Tibial nerve (tissue), 4 donors: ENCODE data around the gene MYCN. TPM values are rescaled to one million over a fixed set of nuclear protein-coding genes. Genes with fewer than 3 reads are reported as not detected.

Source experiments
- DNase-seq, 2 donors: peaks; one replicate each; pipeline ENCODE4 v3.0.0-alpha.2; 2019; ENCODE audit warnings: low spot score in 2 of 2
- H3K27ac ChIP-seq, 4 donors: fragments of 200-600 bp; sonication (generic) in 3 of 4; one replicate each; pipeline ENCODE4 v1.5.1; 2017 to 2019; ENCODE audit warnings: mild to moderate bottlenecking in 1 of 4
- H3K27me3 ChIP-seq, 2 donors: fragments of 200-600 bp; sonication (generic) in 1 of 2; one replicate each; pipeline versions ENCODE4 v1.5.1 to v1.6.0; 2017 to 2019
- H3K36me3 ChIP-seq, 3 donors: fragments of 200-600 bp; sonication (generic); one replicate each; pipeline ENCODE4 v1.5.1; 2018 to 2019
- H3K4me1 ChIP-seq, 4 donors: fragments of 200-600 bp; sonication (generic) in 3 of 4; one replicate each; pipeline ENCODE4 v1.5.1; 2017 to 2019
- H3K4me3 ChIP-seq, 4 donors: fragments of 200-600 bp; sonication (generic) in 3 of 4; one replicate each; pipeline ENCODE4 v1.5.1; 2017 to 2019; ENCODE audit warnings: mild to moderate bottlenecking in 1 of 4, moderate library complexity in 1 of 4
- H3K9me3 ChIP-seq, 4 donors: fragments of 200-600 bp; sonication (generic) in 3 of 4; one replicate each; pipeline ENCODE4 v1.5.1; 2017 to 2019
- EP300 ChIP-seq, 2 donors: sonication (generic); formaldehyde crosslinking; IDR thresholded peaks; one replicate each; pipeline ENCODE4 v1.6.1; 2017; ENCODE audit warnings: antibody characterized with exemption in 2 of 2, mild to moderate bottlenecking in 1 of 2
- POLR2A ChIP-seq, 2 donors: fragments of 450-650 bp; IDR thresholded peaks; one replicate each; pipeline ENCODE4 v1.6.1; 2017; ENCODE audit warnings: antibody characterized with exemption in 2 of 2, mild to moderate bottlenecking in 2 of 2, moderate library complexity in 2 of 2
- WGBS, 2 donors: methylation state at CpG; one replicate each; pipeline ENCODE4 v1.1.5; 2018; 5-methylcytosine and 5-hydroxymethylcytosine counted together
- total RNA-seq, 4 donors: library from RNA; depleted of rRNA; stranded (reverse); fragments of >200 nt; gene quantifications; one replicate each; pipeline ENCODE4 v1.1.0, GENCODE V29; 2016
- TF ChIP-seq, protein P1 (sequence below), 5 experiments: fragments of 200-600 bp in 3 of 5; fragments of 450-650 bp in 2 of 5; sonication (generic) in 3 of 5; IDR thresholded peaks; one replicate each; pipeline ENCODE4 v1.5.1; 2016 to 2019; ENCODE audit warnings: antibody characterized with exemption in 5 of 5, mild to moderate bottlenecking in 3 of 5, moderate library complexity in 2 of 5

The MYCN gene
- total RNA-seq, 4 donors from 2014 or later = 4.1 to 9.9 (median 6.9) TPM

DNA sequence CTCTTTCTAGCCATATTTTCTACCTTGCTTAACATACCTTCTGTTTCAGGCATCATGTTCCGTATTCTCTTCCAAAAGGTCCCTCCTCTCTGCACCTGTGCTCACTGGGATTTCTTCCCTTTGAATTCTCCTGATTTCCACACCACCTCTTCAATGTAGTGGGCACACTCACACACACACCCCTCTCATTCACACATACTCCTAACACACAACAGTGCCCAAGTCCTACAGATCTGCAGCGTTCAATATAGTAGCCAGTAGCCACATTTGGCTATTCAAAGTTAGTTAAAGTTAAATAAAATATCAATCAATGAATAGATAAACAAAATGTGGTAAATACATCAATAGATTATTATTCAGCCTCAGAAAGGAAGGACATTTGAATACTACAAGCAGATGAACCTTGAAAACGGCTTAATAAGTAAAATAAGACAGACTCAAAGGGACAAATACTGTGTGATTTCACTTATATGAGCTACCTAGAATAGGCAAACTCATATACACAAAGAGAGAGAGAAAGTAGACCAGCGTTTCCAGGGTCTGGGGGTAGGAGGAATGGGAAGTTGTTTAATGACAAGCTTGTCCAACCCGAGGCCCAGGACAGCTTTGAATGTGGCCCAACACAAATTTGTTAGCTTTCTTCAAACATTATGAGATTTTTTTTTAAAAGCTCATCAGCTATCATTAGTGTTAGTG is 34.4 kb downstream of the MYCN start:
- H3K27me3 ChIP-seq = peaks cover 0 to 3% of the 10 kb centered on the region in 2 donors
- H3K4me3 ChIP-seq = no peak overlapping the region
- no peak for TF ChIP-seq POLR2A (IDR thresholded peaks at IDR 0.05)
- TF ChIP-seq, protein P1, sequence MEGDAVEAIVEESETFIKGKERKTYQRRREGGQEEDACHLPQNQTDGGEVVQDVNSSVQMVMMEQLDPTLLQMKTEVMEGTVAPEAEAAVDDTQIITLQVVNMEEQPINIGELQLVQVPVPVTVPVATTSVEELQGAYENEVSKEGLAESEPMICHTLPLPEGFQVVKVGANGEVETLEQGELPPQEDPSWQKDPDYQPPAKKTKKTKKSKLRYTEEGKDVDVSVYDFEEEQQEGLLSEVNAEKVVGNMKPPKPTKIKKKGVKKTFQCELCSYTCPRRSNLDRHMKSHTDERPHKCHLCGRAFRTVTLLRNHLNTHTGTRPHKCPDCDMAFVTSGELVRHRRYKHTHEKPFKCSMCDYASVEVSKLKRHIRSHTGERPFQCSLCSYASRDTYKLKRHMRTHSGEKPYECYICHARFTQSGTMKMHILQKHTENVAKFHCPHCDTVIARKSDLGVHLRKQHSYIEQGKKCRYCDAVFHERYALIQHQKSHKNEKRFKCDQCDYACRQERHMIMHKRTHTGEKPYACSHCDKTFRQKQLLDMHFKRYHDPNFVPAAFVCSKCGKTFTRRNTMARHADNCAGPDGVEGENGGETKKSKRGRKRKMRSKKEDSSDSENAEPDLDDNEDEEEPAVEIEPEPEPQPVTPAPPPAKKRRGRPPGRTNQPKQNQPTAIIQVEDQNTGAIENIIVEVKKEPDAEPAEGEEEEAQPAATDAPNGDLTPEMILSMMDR (IDR thresholded peaks at IDR 0.05) = no peak
- no peak for TF ChIP-seq EP300 (IDR thresholded peaks at IDR 0.05)
- H3K9me3 ChIP-seq = no peaks in the 10 kb centered on the region
- 84 to 86% methylated on average over 5 of the region's 5 CpGs for WGBS, 2 donors
- DNase-seq = no peak
- no peak overlapping the region for H3K27ac ChIP-seq
- no peaks in the 10 kb centered on the region for H3K36me3 ChIP-seq
- no peaks in the 10 kb centered on the region for H3K4me1 ChIP-seq

DNA sequence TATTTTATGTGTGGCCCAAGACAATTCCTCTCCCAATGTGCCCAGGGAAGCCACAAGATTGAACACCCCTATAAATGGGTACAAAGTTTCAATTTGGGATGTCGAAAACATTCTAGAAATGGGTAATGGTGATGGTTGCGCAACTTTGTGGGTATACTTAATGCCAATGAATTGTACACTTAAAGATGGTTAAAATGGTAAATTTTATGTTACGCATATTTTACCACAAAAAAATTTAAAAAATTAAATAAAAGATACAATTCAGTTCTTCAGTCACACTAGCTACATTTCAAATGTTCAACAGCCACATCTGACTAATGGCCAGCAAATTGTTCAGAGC is 34.9 kb downstream of the MYCN start:
- TF ChIP-seq POLR2A (IDR thresholded peaks at IDR 0.05) (no peak), EP300 (IDR thresholded peaks at IDR 0.05) (no peak)
- TF ChIP-seq, protein P1 (IDR thresholded peaks at IDR 0.05) = no peak
- H3K9me3 ChIP-seq = no peaks in the 10 kb centered on the region
- H3K4me1 ChIP-seq = no peaks in the 10 kb centered on the region
- H3K4me3 ChIP-seq = no peak overlapping the region
- H3K27ac ChIP-seq = no peak overlapping the region
- H3K27me3 ChIP-seq = peaks cover 0 to 3% of the 10 kb centered on the region in 2 donors
- WGBS, 2 donors = 93 to 97% methylated on average over 3 of the region's 3 CpGs
- no peak for DNase-seq
- no peaks in the 10 kb centered on the region for H3K36me3 ChIP-seq

DNA sequence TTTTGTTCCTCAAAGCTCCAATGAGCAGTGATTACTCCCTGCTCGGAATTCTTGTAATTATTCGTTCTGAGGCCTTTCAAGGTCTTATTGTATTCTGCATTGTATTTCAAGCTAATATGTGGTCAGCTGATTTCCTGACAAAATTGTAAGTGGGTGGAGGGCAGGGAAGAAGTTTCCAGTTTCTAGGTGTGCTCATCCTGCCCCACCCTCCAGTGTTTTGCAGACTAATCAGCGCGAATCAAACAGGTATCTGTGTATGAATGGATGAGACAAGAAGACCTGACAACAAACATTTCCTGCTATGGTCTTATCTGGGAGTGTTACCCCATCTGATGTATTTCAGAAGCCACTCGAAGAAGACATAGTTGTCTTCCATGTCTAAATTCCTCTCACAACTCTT is 35.3 kb downstream of the MYCN start:
- no peaks in the 10 kb centered on the region for H3K4me1 ChIP-seq
- H3K9me3 ChIP-seq = no peaks in the 10 kb centered on the region
- H3K27me3 ChIP-seq = peaks cover 0 to 3% of the 10 kb centered on the region in 2 donors
- DNase-seq = no peak
- H3K27ac ChIP-seq = no peak overlapping the region
- no peak overlapping the region for H3K4me3 ChIP-seq
- WGBS, 2 donors = 78 to 82% methylated on average over 5 of the region's 5 CpGs
- TF ChIP-seq POLR2A (IDR thresholded peaks at IDR 0.05) (no peak), EP300 (IDR thresholded peaks at IDR 0.05) (no peak)
- TF ChIP-seq, protein P1 (IDR thresholded peaks at IDR 0.05) = no peak
- no peaks in the 10 kb centered on the region for H3K36me3 ChIP-seq

DNA sequence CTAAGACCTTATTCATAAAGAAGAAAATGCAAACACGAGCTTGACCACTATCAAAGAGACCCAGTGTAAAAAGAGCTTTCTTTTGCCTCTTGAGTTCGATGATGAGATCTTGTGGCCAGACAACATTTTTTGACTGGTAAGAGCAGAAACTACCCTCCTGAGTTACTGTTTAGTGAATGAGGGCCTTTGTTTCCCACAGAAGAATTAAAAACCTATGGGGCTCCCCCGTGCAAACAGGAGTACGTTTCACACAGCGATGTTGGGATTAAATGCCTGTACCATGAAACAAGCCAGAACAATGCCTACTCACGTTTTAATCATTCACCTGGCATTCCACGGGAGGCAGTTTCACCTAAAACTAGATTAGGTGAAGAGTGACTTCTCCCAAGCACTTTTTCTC is 36.0 kb downstream of the MYCN start:
- H3K4me3 ChIP-seq = no peak overlapping the region
- TF ChIP-seq, protein P1 (IDR thresholded peaks at IDR 0.05) = no peak
- TF ChIP-seq EP300 (IDR thresholded peaks at IDR 0.05) (no peak), POLR2A (IDR thresholded peaks at IDR 0.05) (no peak)
- H3K4me1 ChIP-seq = no peaks in the 10 kb centered on the region
- no peak overlapping the region for H3K27ac ChIP-seq
- H3K27me3 ChIP-seq = peaks cover 0 to 3% of the 10 kb centered on the region in 2 donors
- H3K36me3 ChIP-seq = no peaks in the 10 kb centered on the region
- no peaks in the 10 kb centered on the region for H3K9me3 ChIP-seq
- DNase-seq = no peak
- 70% methylated on average over 7 of the region's 7 CpGs for WGBS, 2 donors

DNA sequence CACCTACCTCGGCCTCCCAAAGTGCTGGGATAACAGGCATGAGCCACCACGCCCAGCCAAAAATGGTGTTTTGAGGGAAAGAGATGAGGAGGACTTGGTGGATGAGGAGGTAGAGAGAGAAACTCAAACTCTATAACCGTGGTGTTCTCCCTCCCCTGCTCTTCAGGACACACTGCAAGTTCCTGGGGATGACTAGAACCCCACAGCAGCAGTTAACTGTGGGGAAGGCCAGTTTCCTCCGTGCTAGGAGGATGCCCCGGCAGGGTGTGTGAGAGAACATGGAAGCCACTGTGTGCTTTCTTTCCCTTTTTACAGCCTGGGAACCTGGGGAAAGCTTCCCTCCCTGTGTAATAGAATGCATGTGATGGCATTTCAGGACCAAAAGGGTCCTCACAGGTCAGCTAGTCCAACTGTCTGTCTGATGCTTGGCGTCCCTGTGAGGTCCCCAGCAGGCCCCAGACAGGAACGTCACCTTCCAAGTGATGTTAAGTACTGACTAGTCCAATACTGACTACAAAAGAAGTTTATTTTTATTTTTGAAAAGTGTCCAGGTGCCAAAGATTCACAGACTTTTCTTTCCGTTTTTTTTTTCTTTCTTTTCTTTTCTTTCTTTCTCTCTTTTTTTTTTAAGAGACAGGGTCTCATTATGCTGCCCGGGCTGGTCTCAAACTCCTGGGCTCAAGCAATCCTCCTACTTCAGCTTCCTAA is 38.9 kb downstream of the MYCN start:
- DNase-seq = no peak
- WGBS, 2 donors = 68 to 73% methylated on average over 9 of the region's 9 CpGs
- TF ChIP-seq EP300 (IDR thresholded peaks at IDR 0.05) (no peak), POLR2A (IDR thresholded peaks at IDR 0.05) (no peak)
- TF ChIP-seq, protein P1 (IDR thresholded peaks at IDR 0.05) = no peak

More for the DNA sequence above, 38.9 kb downstream of the MYCN start:
- Histone ChIP-seq H3K4me1 (peaks cover 0 to 4% (median 0%) of the 10 kb centered on the region in 4 donors), H3K27ac (no peak overlapping the region), H3K36me3 (no peaks in the 10 kb centered on the region), H3K27me3 (peaks cover 0 to 3% of the 10 kb centered on the region in 2 donors), H3K9me3 (no peaks in the 10 kb centered on the region), H3K4me3 (no peak overlapping the region)
